Gastrocnemius medialis (tissue), 4 donors: ENCODE measurements around the gene RALGAPA2.

Experiments
- CTCF ChIP-seq, 5 experiments: fragments of 450-650 bp in 3 of 5; fragments of 200-600 bp in 2 of 5; sonication (generic) in 2 of 5; IDR thresholded peaks in 4 of 5; conservative IDR thresholded peaks in 1 of 5; 1 replicate in 4 of 5; 2 replicates in 1 of 5; pipeline ENCODE4 v1.5.1; 2016 to 2019; ENCODE audit warnings: antibody characterized with exemption in 5 of 5, mild to moderate bottlenecking in 3 of 5, moderate library complexity in 3 of 5
- POLR2A ChIP-seq, 2 donors: fragments of 450-650 bp; IDR thresholded peaks; one replicate each; pipeline ENCODE4 v1.6.1; 2017; ENCODE audit warnings: antibody characterized with exemption in 2 of 2, mild to moderate bottlenecking in 2 of 2, moderate library complexity in 2 of 2

DNA sequence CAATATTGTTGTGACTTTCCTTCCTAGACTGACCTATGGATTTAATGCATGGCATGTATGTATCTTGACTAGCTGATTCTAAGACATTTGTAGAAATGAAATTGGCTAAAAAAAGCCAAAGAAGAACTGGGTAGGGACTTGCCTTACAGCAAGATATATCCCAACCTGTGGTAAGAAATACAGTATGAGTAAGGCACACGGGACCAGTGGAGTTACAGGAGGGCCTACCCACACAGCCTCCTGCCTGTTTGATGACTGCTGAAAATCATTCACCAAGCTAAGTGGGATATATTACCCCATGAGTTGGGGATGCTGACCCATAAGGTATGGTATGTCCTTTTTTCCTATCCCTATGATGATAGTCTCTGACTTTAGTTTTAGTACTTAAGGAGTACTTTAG lies 232.3 kb downstream of the RALGAPA2 start:
- no peak for TF ChIP-seq CTCF (IDR thresholded peaks at IDR 0.05 in 4 of 5, conservative IDR thresholded peaks at IDR 0.05 in 1 of 5)
- no peak for TF ChIP-seq POLR2A (IDR thresholded peaks at IDR 0.05)
